H1 (cell line): ENCODE measurements around the gene DENND4A. TPM values are rescaled to one million over a fixed set of nuclear protein-coding genes. Genes with fewer than 3 reads are reported as not detected.

ENCODE experiments used
- CTCF ChIA-PET: fragments of 300-600 bp; sonication (Branson Sonifier 250); formaldehyde crosslinking; loops from one replicate; lab custom pipeline; 2021; ENCODE audit not compliant: partially characterized antibody; lab: Charles Lee
- POLR2A ChIA-PET: fragments of 300-600 bp; sonication (Branson Sonifier 250); formaldehyde crosslinking; loops from one replicate; lab custom pipeline; 2021; ENCODE audit warnings: inconsistent platforms; ENCODE audit not compliant: partially characterized antibody; lab: Charles Lee
- DNase-seq, 2 experiments: peaks; one replicate each; pipeline versions ENCODE4 v3.0.0 to v3.0.0-alpha.2; 2010 to 2022; ENCODE audit warnings: low spot score in 2 of 2, low read depth in 1 of 2, mixed read lengths in 1 of 2
- FAIRE-seq: peaks from 2 replicates; lab custom pipeline; 2011; peaks lifted over from hg19 to GRCh38; lab: Jason Lieb, UNC
- H2AFZ ChIP-seq: 2 replicates; pipeline ENCODE4 v1.8.1; 2012; ENCODE audit warnings: low read length, inconsistent platforms
- H2AK5ac ChIP-seq: 2 replicates; pipeline ENCODE4 v1.6.1; 2013; ENCODE audit warnings: low read depth, low read length
- H2BK120ac ChIP-seq: replicated peaks from 2 replicates; pipeline ENCODE3; 2013; ENCODE audit warnings: low read depth, low read length, inconsistent platforms
- H2BK12ac ChIP-seq: 2 replicates; pipeline ENCODE4 v1.6.1; 2013; ENCODE audit warnings: low read depth, low read length
- H2BK15ac ChIP-seq: 2 replicates; pipeline ENCODE4 v1.6.1; 2013; ENCODE audit warnings: low read length
- H2BK20ac ChIP-seq: 2 replicates; pipeline ENCODE4 v1.6.1; 2013; ENCODE audit warnings: low read length
- H2BK5ac ChIP-seq: 2 replicates; pipeline ENCODE4 v1.6.1; 2013; ENCODE audit warnings: low read depth, low read length
- H3K14ac ChIP-seq: 2 replicates; pipeline ENCODE4 v1.6.1; 2013; ENCODE audit warnings: inconsistent platforms; ENCODE audit not compliant: insufficient read length
- H3K18ac ChIP-seq: 2 replicates; pipeline ENCODE4 v1.6.1; 2013; ENCODE audit warnings: low read length; ENCODE audit errors: extremely low read depth
- H3K23ac ChIP-seq: 2 replicates; pipeline ENCODE4 v1.6.1; 2013; ENCODE audit warnings: inconsistent platforms; ENCODE audit not compliant: insufficient read length
- H3K23me2 ChIP-seq: 2 replicates; pipeline ENCODE4 v1.6.1; 2013; ENCODE audit warnings: low read depth, low read length
- H3K27ac ChIP-seq: 2 replicates; pipeline ENCODE4 v1.6.1; 2011; ENCODE audit warnings: low read depth, low read length, inconsistent platforms
- H3K27me3 ChIP-seq, 4 experiments: replicated peaks in 1 of 4; 1 replicate in 1 of 4; 2 replicates in 3 of 4; pipeline versions ENCODE4 v1.6.1 to v1.8.1; 2011 to 2013; ENCODE audit warnings: low read length in 3 of 4, mild to moderate bottlenecking in 3 of 4, inconsistent platforms in 2 of 4, mixed read lengths in 2 of 4, moderate library complexity in 1 of 4; ENCODE audit not compliant: control insufficient read depth in 3 of 4, insufficient read depth in 3 of 4; ENCODE audit errors: extremely low read depth in 1 of 4
- H3K36me3 ChIP-seq, 4 experiments: 2 replicates each; pipeline versions ENCODE4 v1.6.1 to v1.8.1; 2011 to 2013; ENCODE audit warnings: mild to moderate bottlenecking in 4 of 4, low read length in 3 of 4, moderate library complexity in 2 of 4, control low read depth in 1 of 4, inconsistent platforms in 1 of 4; ENCODE audit not compliant: insufficient read depth in 4 of 4, control insufficient read depth in 2 of 4
- H3K4ac ChIP-seq: replicated peaks from 2 replicates; pipeline ENCODE3; 2013; ENCODE audit warnings: low read length, low read depth, mixed read lengths, inconsistent platforms; ENCODE audit not compliant: insufficient read length
- H3K4me1 ChIP-seq, 4 experiments: replicated peaks in 1 of 4; 1 replicate in 1 of 4; 2 replicates in 3 of 4; pipeline versions ENCODE4 v1.6.1 to v1.8.1; 2011 to 2013; ENCODE audit warnings: low read length in 3 of 4, inconsistent platforms in 2 of 4, mixed read lengths in 1 of 4; ENCODE audit not compliant: insufficient read depth in 4 of 4, control insufficient read depth in 3 of 4
- H3K4me2 ChIP-seq, 2 experiments: 2 replicates each; pipeline versions ENCODE4 v1.6.1 to v1.8.1; 2011 to 2013; ENCODE audit warnings: low read depth in 2 of 2, low read length in 2 of 2, control low read depth in 1 of 2, inconsistent platforms in 1 of 2, mild to moderate bottlenecking in 1 of 2; ENCODE audit not compliant: insufficient read depth in 1 of 2
- H3K4me3 ChIP-seq, 4 experiments: fragments of 200-600, 300-600 bp in 1 of 4; sonication (generic), shearing (Covaris generic), sonication (Bioruptor Twin) in 1 of 4; 2 replicates each; pipeline versions ENCODE4 v1.5.1 to v1.8.1; 2011 to 2016; ENCODE audit warnings: low read length in 4 of 4, low read depth in 3 of 4, control low read depth in 2 of 4, inconsistent platforms in 2 of 4, mild to moderate bottlenecking in 2 of 4, mixed read lengths in 1 of 4, moderate library complexity in 1 of 4; ENCODE audit not compliant: insufficient read depth in 2 of 4; ENCODE audit errors: extremely low read depth in 1 of 4
- H3K56ac ChIP-seq: replicated peaks from 2 replicates; pipeline ENCODE3; 2013; ENCODE audit warnings: low read depth, mild to moderate bottlenecking, mixed read lengths, low read length, inconsistent platforms; ENCODE audit not compliant: insufficient read length
- H3K79me1 ChIP-seq: 2 replicates; pipeline ENCODE4 v1.6.1; 2013; ENCODE audit warnings: low read depth, low read length, control low read depth
- H3K79me2 ChIP-seq, 2 experiments: 2 replicates each; pipeline versions ENCODE4 v1.6.1 to v1.8.1; 2012 to 2013; ENCODE audit warnings: low read length in 2 of 2, mild to moderate bottlenecking in 2 of 2, inconsistent platforms in 1 of 2; ENCODE audit not compliant: insufficient read depth in 2 of 2, control insufficient read depth in 1 of 2
- H3K9ac ChIP-seq, 4 experiments: replicated peaks in 1 of 4; 1 replicate in 1 of 4; 2 replicates in 3 of 4; pipeline versions ENCODE4 v1.6.1 to v1.8.1; 2011 to 2013; ENCODE audit warnings: low read depth in 3 of 4, low read length in 3 of 4, control low read depth in 2 of 4, mild to moderate bottlenecking in 2 of 4, moderate library complexity in 2 of 4, inconsistent platforms in 1 of 4; ENCODE audit errors: extremely low read depth in 1 of 4
- H3K9me3 ChIP-seq, 2 experiments: 2 replicates each; pipeline versions ENCODE4 v1.6.1 to v1.8.1; 2012 to 2013; ENCODE audit warnings: mild to moderate bottlenecking in 2 of 2, moderate library complexity in 2 of 2, control low read depth in 1 of 2, inconsistent platforms in 1 of 2, low read depth in 1 of 2, low read length in 1 of 2, mixed read lengths in 1 of 2; ENCODE audit not compliant: insufficient read depth in 2 of 2
- H4K20me1 ChIP-seq, 2 experiments: replicated peaks in 1 of 2; 2 replicates each; pipeline versions ENCODE3 to v1.8.1; 2011 to 2013; ENCODE audit warnings: inconsistent platforms in 2 of 2, low read length in 2 of 2, mild to moderate bottlenecking in 1 of 2; ENCODE audit not compliant: insufficient read depth in 2 of 2, control insufficient read depth in 1 of 2
- H4K5ac ChIP-seq: 2 replicates; pipeline ENCODE4 v1.6.1; 2013; ENCODE audit warnings: low read length, low read depth, mixed read lengths, inconsistent platforms; ENCODE audit not compliant: insufficient read length
- H4K8ac ChIP-seq: 2 replicates; pipeline ENCODE4 v1.8.0; 2013; ENCODE audit warnings: mild to moderate bottlenecking, moderate library complexity, low read length, inconsistent platforms; ENCODE audit not compliant: insufficient read depth; ENCODE audit errors: extremely low read depth
- H4K91ac ChIP-seq: replicated peaks from 2 replicates; pipeline ENCODE3; 2013; ENCODE audit warnings: low read length, mixed read lengths, inconsistent platforms; ENCODE audit not compliant: insufficient read length
- BACH1 ChIP-seq: IDR thresholded peaks from 2 replicates; pipeline ENCODE4 v1.6.1; 2012; ENCODE audit warnings: low read length, improper control_type of control experiment
- CEBPB ChIP-seq: IDR thresholded peaks from 2 replicates; pipeline ENCODE4 v1.6.1; 2012; ENCODE audit warnings: low read depth, low read length
- CTCF ChIP-seq, 3 experiments: IDR thresholded peaks; 1 replicate in 2 of 3; 2 replicates in 1 of 3; pipeline versions ENCODE4 v1.5.1 to v1.6.1; 2011; ENCODE audit warnings: low read length in 3 of 3, mild to moderate bottlenecking in 3 of 3, inconsistent platforms in 2 of 3, low read depth in 1 of 3, moderate library complexity in 1 of 3; ENCODE audit not compliant: insufficient read depth in 1 of 3; ENCODE audit errors: control extremely low read depth in 1 of 3
- EZH2 ChIP-seq: fragments of 200-600 bp; sonication (generic); IDR thresholded peaks from 2 replicates; pipeline ENCODE4 v1.7.1; 2012; ENCODE audit warnings: low read depth, mild to moderate bottlenecking, moderate library complexity, low read length, inconsistent platforms; ENCODE audit not compliant: severe bottlenecking
- FOSL1 ChIP-seq: IDR thresholded peaks from 2 replicates; pipeline ENCODE4 v1.6.1; 2011; ENCODE audit warnings: mild to moderate bottlenecking, low read depth, low read length, moderate library complexity; ENCODE audit not compliant: insufficient read depth
- JUND ChIP-seq: IDR thresholded peaks from 2 replicates; pipeline ENCODE4 v1.6.1; 2011; ENCODE audit warnings: mild to moderate bottlenecking, improper control_type of control experiment, low read length
- RFX5 ChIP-seq: IDR thresholded peaks from 2 replicates; pipeline ENCODE4 v1.6.1; 2011; ENCODE audit warnings: low read depth, low read length, improper control_type of control experiment, borderline replicate concordance
- SAP30 ChIP-seq: fragments of 300-600 bp; sonication (generic); IDR thresholded peaks from 2 replicates; pipeline ENCODE4 v1.7.1; 2012; ENCODE audit warnings: low read length, moderate library complexity, mild to moderate bottlenecking, inconsistent platforms; ENCODE audit not compliant: insufficient read depth, insufficient replicate concordance
- SP1 ChIP-seq: IDR thresholded peaks from 2 replicates; pipeline ENCODE4 v1.6.1; 2011; ENCODE audit warnings: low read depth, low read length
- SRF ChIP-seq: IDR thresholded peaks from 2 replicates; pipeline ENCODE4 v1.6.1; 2011; ENCODE audit warnings: mild to moderate bottlenecking, low read depth, low read length, moderate library complexity
- TAF7 ChIP-seq: optimal IDR thresholded peaks from 2 replicates; pipeline ENCODE3; 2011; ENCODE audit warnings: low read depth, mild to moderate bottlenecking, inconsistent platforms, low read length, moderate library complexity, borderline replicate concordance
- TCF12 ChIP-seq: IDR thresholded peaks from 2 replicates; pipeline ENCODE4 v1.6.1; 2011; ENCODE audit warnings: low read depth, mild to moderate bottlenecking, low read length
- WGBS, 2 experiments: shearing (Covaris generic) in 1 of 2; methylation state at CpG; one replicate each; pipeline versions ENCODE4 v1.1.6 to v1.1.7; 2013 to 2015; ENCODE audit warnings: low lambda C conversion rate in 2 of 2, mixed read lengths in 2 of 2, inconsistent platforms in 1 of 2, low coverage in 1 of 2, missing lambda C conversion rate in 1 of 2; ENCODE audit not compliant: insufficient replicate concordance in 2 of 2, insufficient coverage in 1 of 2, insufficient read length in 1 of 2; ENCODE audit errors: extremely low coverage in 1 of 2, missing lambda C conversion rate in 1 of 2; 5-methylcytosine and 5-hydroxymethylcytosine counted together
- polyA plus RNA-seq, 7 experiments: library from polyadenylated mRNA; depleted of rRNA in 3 of 7; stranded (reverse) in 5 of 7; unstranded in 2 of 7; fragments of >200 nt in 5 of 7; fragments of 200-250 nt in 2 of 7; gene quantifications; 1 replicate in 5 of 7; 2 replicates in 1 of 7; 4 replicates in 1 of 7; pipeline versions ENCODE4 v1.2.1 to v1.2.3, GENCODE V29; 2011 to 2013; ENCODE audit warnings: missing spikeins in 2 of 7, mixed read lengths in 2 of 7
- total RNA-seq: library from RNA; stranded (reverse); fragmentation: NEBNext Ultra II Directional; extraction: Animal tissue kit (Norgen Biotek cat#: 25700); gene quantifications from 2 replicates; pipeline ENCODE4 v1.2.1, GENCODE V29; 2021

DENND4A gene
- total and polyA plus RNA-seq, 2 of the 8 experiments (the other 6 are each of a cell fraction or from before 2014, with no cell fraction given): 1.3 to 4.7 TPM

GRCh38 chr15:65712415-65712814, 79.7 kb downstream of the DENND4A start:
- Histone ChIP-seq H3K79me1 (no peaks in the 10 kb centered on the region), H3K18ac (no peak overlapping the region), H2BK12ac (no peak overlapping the region), H3K79me2 (no peaks in the 10 kb centered on the region), H2BK5ac (no peak overlapping the region), H3K36me3 (no peaks in the 10 kb centered on the region), H2AFZ (no peak overlapping the region), H3K9ac (no peak overlapping the region), H3K23me2 (no peaks in the 10 kb centered on the region), H3K4me3 (no peak overlapping the region), H2BK120ac (no peak overlapping the region), H3K9me3 (no peaks in the 10 kb centered on the region), H4K8ac (no peak overlapping the region), H4K91ac (no peak overlapping the region), H2BK15ac (no peak overlapping the region), H3K4me2 (no peak overlapping the region), H4K20me1 (no peaks in the 10 kb centered on the region), H3K23ac (no peak overlapping the region), H2BK20ac (no peak overlapping the region), H3K27ac (no peak overlapping the region), H3K4ac (no peak overlapping the region), H4K5ac (no peak overlapping the region), H2AK5ac (no peak overlapping the region), H3K4me1 (no peaks in the 10 kb centered on the region), H3K27me3 (no peaks in the 10 kb centered on the region), H3K14ac (no peak overlapping the region), H3K56ac (no peak overlapping the region)
- CTCF ChIA-PET: interaction anchor here (0.6 kb wide), 2 partner anchors 42 to 359 kb away, joined by 3 read pairs; no protein-coding TSS in a partner anchor
- DNase-seq: no peak
- FAIRE-seq: no peak
- POLR2A ChIA-PET: no interaction called here
- 98% methylated on average over 2 of the region's 2 CpGs; no CpG with 5 or more reads in 1 of the 2 experiments for WGBS, 2 experiments
- TF ChIP-seq EZH2 (no peak), RFX5 (no peak), CTCF (IDR thresholded peaks at IDR 0.05; ENCODE audit: control extremely low read depth in 1 of 3, insufficient read depth in 1 of 3, low read depth in 1 of 3, low read length in 3 of 3) (no peak), JUND (no peak), BACH1 (no peak), TCF12 (no peak), SP1 (no peak), TAF7 (no peak), SAP30 (no peak), SRF (no peak), FOSL1 (no peak), CEBPB (no peak)
